Measurements from ENCODE around the gene MEX3B.

GRCh38 chr15:82018201-82018600, 27.6 kb downstream of the MEX3B start:
- no peak for TF ChIP-seq CTCF (IDR thresholded peaks at IDR 0.05)
- TF ChIP-seq POLR2A (IDR thresholded peaks at IDR 0.05), result no peak
